ENCODE results near the gene MYOC. TPM values are rescaled to one million over a fixed set of nuclear protein-coding genes. Genes with fewer than 3 reads are reported as not detected.
"Not testable (repeated sequence)": the region's sequence is repeated elsewhere in the genome, so short reads cannot be mapped to it uniquely, and the experiment has no call there.

Gene MYOC
- total and polyA plus RNA-seq, 4 donors, result 3.8 to 74.0 (median 12.3) TPM

GRCh38 chr1:171600862-171601261 lies 51.6 kb downstream of the MYOC start:
- no peak for ATAC-seq (ENCODE audit: low FRiP score)
- intact Hi-C loops (cut with DNase I), result no loop called here
- Histone ChIP-seq H3K9me3 (ENCODE audit: control insufficient read depth, low read length) (no peaks in the 10 kb centered on the region), H3K4me1 (ENCODE audit: control insufficient read depth in 1 of 2, insufficient read depth in 2 of 2, low read length in 2 of 2) (no peaks in the 10 kb centered on the region), H3K27me3 (ENCODE audit: control insufficient read depth in 1 of 2, insufficient read depth in 2 of 2, low read length in 1 of 2) (no peaks in the 10 kb centered on the region), H3K27ac (ENCODE audit: low read depth in 1 of 2, low read length in 2 of 2) (no peak overlapping the region), H3K36me3 (ENCODE audit: control insufficient read depth in 1 of 2, insufficient read depth in 2 of 2, low read length in 1 of 2) (peaks cover 0 to 3% of the 10 kb centered on the region in 2 donors), H3K4me3 (ENCODE audit: low read length in 2 of 2) (no peak overlapping the region)
- no peak for DNase-seq
- WGBS, 2 donors, result 96 to 98% methylated on average over 13 of the region's 13 CpGs

DNA sequence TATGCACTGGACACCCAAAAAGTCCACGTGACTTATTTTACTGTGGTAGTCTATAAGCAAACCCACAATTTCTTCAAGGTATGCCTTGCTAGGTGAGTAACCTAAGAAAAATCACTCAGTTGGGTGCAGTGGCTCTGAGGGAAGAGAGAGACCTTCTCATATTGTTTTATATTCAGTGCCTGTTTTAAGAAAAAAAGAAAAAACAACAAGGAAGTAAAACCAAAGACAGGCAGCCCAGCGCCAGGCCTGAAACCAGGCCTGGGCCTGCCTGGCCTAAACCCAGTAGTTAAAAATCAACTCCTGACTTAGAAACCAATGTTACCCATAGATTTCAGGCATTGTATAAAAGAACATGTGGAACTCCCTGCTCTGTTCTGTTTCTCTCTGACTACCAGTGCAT lies 52.2 kb downstream of the MYOC start:
- intact Hi-C loops (cut with DNase I); H3K9me3 ChIP-seq (ENCODE audit: control insufficient read depth, low read length); H3K4me3 ChIP-seq (ENCODE audit: low read length in 2 of 2); H3K4me1 ChIP-seq (ENCODE audit: control insufficient read depth in 1 of 2, insufficient read depth in 2 of 2, low read length in 2 of 2); DNase-seq; H3K27me3 ChIP-seq (ENCODE audit: control insufficient read depth in 1 of 2, insufficient read depth in 2 of 2, low read length in 1 of 2); H3K36me3 ChIP-seq (ENCODE audit: control insufficient read depth in 1 of 2, insufficient read depth in 2 of 2, low read length in 1 of 2); ATAC-seq (ENCODE audit: low FRiP score); H3K27ac ChIP-seq (ENCODE audit: low read depth in 1 of 2, low read length in 2 of 2): not testable (repeated sequence)
- 90 to 92% methylated on average over 2 of the region's 2 CpGs for WGBS, 2 donors

GRCh38 chr1:171597203-171597602 lies 55.3 kb downstream of the MYOC start:
- no peak overlapping the region for H3K27ac ChIP-seq (ENCODE audit: low read depth in 1 of 2, low read length in 2 of 2)
- no peak for DNase-seq
- H3K4me1 ChIP-seq (ENCODE audit: control insufficient read depth in 1 of 2, insufficient read depth in 2 of 2, low read length in 2 of 2), result no peaks in the 10 kb centered on the region
- no peak overlapping the region for H3K4me3 ChIP-seq (ENCODE audit: low read length in 2 of 2)
- H3K36me3 ChIP-seq (ENCODE audit: control insufficient read depth in 1 of 2, insufficient read depth in 2 of 2, low read length in 1 of 2), result peaks cover 0 to 6% of the 10 kb centered on the region in 2 donors
- WGBS, 2 donors, result 80 to 97% methylated on average over 1 of the region's 1 CpG
- intact Hi-C loops (cut with DNase I), result no loop called here
- no peak for ATAC-seq (ENCODE audit: low FRiP score)
- H3K27me3 ChIP-seq (ENCODE audit: control insufficient read depth in 1 of 2, insufficient read depth in 2 of 2, low read length in 1 of 2), result no peaks in the 10 kb centered on the region
- no peaks in the 10 kb centered on the region for H3K9me3 ChIP-seq (ENCODE audit: control insufficient read depth, low read length)

- Histone ChIP-seq H3K9me3 (ENCODE audit: control insufficient read depth, low read length) (no peaks in the 10 kb centered on the region), H3K27me3 (ENCODE audit: control insufficient read depth in 1 of 2, insufficient read depth in 2 of 2, low read length in 1 of 2) (no peaks in the 10 kb centered on the region), H3K4me3 (ENCODE audit: low read length in 2 of 2) (no peak overlapping the region), H3K36me3 (ENCODE audit: control insufficient read depth in 1 of 2, insufficient read depth in 2 of 2, low read length in 1 of 2) (peaks cover 0 to 8% of the 10 kb centered on the region in 2 donors), H3K27ac (ENCODE audit: low read depth in 1 of 2, low read length in 2 of 2) (no peak overlapping the region), H3K4me1 (ENCODE audit: control insufficient read depth in 1 of 2, insufficient read depth in 2 of 2, low read length in 2 of 2) (no peaks in the 10 kb centered on the region)
- no peak for DNase-seq
- no peak for ATAC-seq (ENCODE audit: low FRiP score)
- intact Hi-C loops (cut with DNase I), result no loop called here
- WGBS, 2 donors, result 95 to 98% methylated on average over 2 of the region's 2 CpGs
Measured at GRCh38 chr1:171596705-171597104, 55.8 kb downstream of the MYOC start.

- Histone ChIP-seq H3K36me3 (ENCODE audit: control insufficient read depth in 1 of 2, insufficient read depth in 2 of 2, low read length in 1 of 2) (peaks cover 2 to 8% of the 10 kb centered on the region in 2 donors), H3K4me1 (ENCODE audit: control insufficient read depth in 1 of 2, insufficient read depth in 2 of 2, low read length in 2 of 2) (no peaks in the 10 kb centered on the region), H3K27me3 (ENCODE audit: control insufficient read depth in 1 of 2, insufficient read depth in 2 of 2, low read length in 1 of 2) (no peaks in the 10 kb centered on the region), H3K9me3 (ENCODE audit: control insufficient read depth, low read length) (no peaks in the 10 kb centered on the region), H3K27ac (ENCODE audit: low read depth in 1 of 2, low read length in 2 of 2) (no peak overlapping the region), H3K4me3 (ENCODE audit: low read length in 2 of 2) (no peak overlapping the region)
- ATAC-seq (ENCODE audit: low FRiP score) (no peak), DNase-seq (no peak)
- intact Hi-C loops (cut with DNase I), result no loop called here
- 96 to 97% methylated on average over 1 of the region's 1 CpG for WGBS, 2 donors
Measured at GRCh38 chr1:171596119-171596518, 56.4 kb downstream of the MYOC start.

DNA sequence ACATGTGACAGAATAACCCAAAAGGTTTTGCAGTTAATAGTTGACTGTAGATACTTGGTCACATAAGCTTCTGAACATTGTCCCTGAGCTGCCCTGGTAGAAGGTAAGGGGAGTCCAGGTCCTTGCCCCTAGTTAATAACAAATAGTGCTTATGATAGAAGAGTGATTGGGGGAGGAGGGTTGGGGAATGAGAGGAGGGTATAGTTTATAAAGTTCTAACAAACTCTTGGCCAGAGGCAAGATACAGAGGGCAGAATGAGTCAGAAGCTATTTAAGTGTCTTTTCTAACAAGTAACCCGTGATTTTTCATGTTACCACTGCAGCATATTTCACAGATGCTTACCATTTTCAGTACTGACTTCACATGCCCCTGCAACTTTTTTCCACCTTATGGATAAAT lies 57.2 kb downstream of the MYOC start:
- peaks cover 2 to 8% of the 10 kb centered on the region in 2 donors for H3K36me3 ChIP-seq (ENCODE audit: control insufficient read depth in 1 of 2, insufficient read depth in 2 of 2, low read length in 1 of 2)
- ATAC-seq (ENCODE audit: low FRiP score) (no peak), DNase-seq (no peak)
- WGBS, 2 donors, result 19 to 24% methylated on average over 1 of the region's 1 CpG
- H3K27me3 ChIP-seq (ENCODE audit: control insufficient read depth in 1 of 2, insufficient read depth in 2 of 2, low read length in 1 of 2), result no peaks in the 10 kb centered on the region
- intact Hi-C loops (cut with DNase I), result no loop called here
- no peaks in the 10 kb centered on the region for H3K4me1 ChIP-seq (ENCODE audit: control insufficient read depth in 1 of 2, insufficient read depth in 2 of 2, low read length in 2 of 2)
- H3K27ac ChIP-seq (ENCODE audit: low read depth in 1 of 2, low read length in 2 of 2), result no peak overlapping the region
- H3K4me3 ChIP-seq (ENCODE audit: low read length in 2 of 2), result no peak overlapping the region
- no peaks in the 10 kb centered on the region for H3K9me3 ChIP-seq (ENCODE audit: control insufficient read depth, low read length)

- WGBS, 2 donors, result 19 to 21% methylated on average over 1 of the region's 1 CpG
- no peak overlapping the region for H3K27ac ChIP-seq (ENCODE audit: low read depth in 1 of 2, low read length in 2 of 2)
Measured at GRCh38 chr1:171590022-171590421, 62.5 kb downstream of the MYOC start.

DNA sequence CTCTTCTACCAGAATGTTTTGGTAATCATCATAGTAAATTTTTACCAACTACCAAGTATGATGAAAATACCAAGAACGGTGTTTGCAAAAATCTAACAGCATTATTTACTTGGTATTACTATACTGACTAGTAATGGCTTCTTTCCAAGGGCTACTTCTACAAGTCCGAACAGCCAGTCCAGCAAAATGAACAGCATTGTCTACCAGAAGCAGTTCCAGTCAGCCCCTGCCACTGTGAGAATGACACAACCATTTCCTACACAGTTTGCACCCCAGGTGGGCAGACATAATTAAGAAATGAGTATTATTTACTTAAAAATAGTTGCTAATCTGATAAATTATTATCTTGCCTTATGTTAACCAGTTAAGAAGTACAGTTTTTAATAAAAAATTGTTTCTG lies 64.3 kb downstream of the MYOC start:
- no peaks in the 10 kb centered on the region for H3K27me3 ChIP-seq (ENCODE audit: control insufficient read depth in 1 of 2, insufficient read depth in 2 of 2, low read length in 1 of 2)
- intact Hi-C loops (cut with DNase I), result loop anchor here in 1 of 2 donors (10.0 kb wide), 1 partner anchor 63 kb away; no protein-coding TSS in a partner anchor
- DNase-seq, result no peak
- 79 to 86% methylated on average over 2 of the region's 2 CpGs for WGBS, 2 donors
- no peaks in the 10 kb centered on the region for H3K9me3 ChIP-seq (ENCODE audit: control insufficient read depth, low read length)
- peaks cover 10% of the 10 kb centered on the region in 2 donors for H3K36me3 ChIP-seq (ENCODE audit: control insufficient read depth in 1 of 2, insufficient read depth in 2 of 2, low read length in 1 of 2)
- H3K4me1 ChIP-seq (ENCODE audit: control insufficient read depth in 1 of 2, insufficient read depth in 2 of 2, low read length in 2 of 2), result no peaks in the 10 kb centered on the region
- no peak for ATAC-seq (ENCODE audit: low FRiP score)
- H3K4me3 ChIP-seq (ENCODE audit: low read length in 2 of 2), result no peak overlapping the region
- H3K27ac ChIP-seq (ENCODE audit: low read depth in 1 of 2, low read length in 2 of 2), result no peak overlapping the region

More at GRCh38 chr1:171590022-171590421, 62.5 kb downstream of the MYOC start:
- ATAC-seq (ENCODE audit: low FRiP score), result no peak
- no peaks in the 10 kb centered on the region for H3K4me1 ChIP-seq (ENCODE audit: control insufficient read depth in 1 of 2, insufficient read depth in 2 of 2, low read length in 2 of 2)
- H3K27me3 ChIP-seq (ENCODE audit: control insufficient read depth in 1 of 2, insufficient read depth in 2 of 2, low read length in 1 of 2), result no peaks in the 10 kb centered on the region
- no peak for DNase-seq
- intact Hi-C loops (cut with DNase I), result no loop called here
- H3K36me3 ChIP-seq (ENCODE audit: control insufficient read depth in 1 of 2, insufficient read depth in 2 of 2, low read length in 1 of 2), result peaks cover 10% of the 10 kb centered on the region in 2 donors
- no peaks in the 10 kb centered on the region for H3K9me3 ChIP-seq (ENCODE audit: control insufficient read depth, low read length)
- H3K4me3 ChIP-seq (ENCODE audit: low read length in 2 of 2), result no peak overlapping the region

GRCh38 chr1:171585715-171586114 lies 66.8 kb downstream of the MYOC start:
- Histone ChIP-seq H3K4me3 (ENCODE audit: low read length in 2 of 2) (no peak overlapping the region), H3K4me1 (ENCODE audit: control insufficient read depth in 1 of 2, insufficient read depth in 2 of 2, low read length in 2 of 2) (no peaks in the 10 kb centered on the region), H3K27ac (ENCODE audit: low read depth in 1 of 2, low read length in 2 of 2) (no peak overlapping the region), H3K9me3 (ENCODE audit: control insufficient read depth, low read length) (no peaks in the 10 kb centered on the region), H3K27me3 (ENCODE audit: control insufficient read depth in 1 of 2, insufficient read depth in 2 of 2, low read length in 1 of 2) (no peaks in the 10 kb centered on the region), H3K36me3 (ENCODE audit: control insufficient read depth in 1 of 2, insufficient read depth in 2 of 2, low read length in 1 of 2) (peaks cover 6 to 8% of the 10 kb centered on the region in 2 donors)
- ATAC-seq (ENCODE audit: low FRiP score), result no peak
- intact Hi-C loops (cut with DNase I), result loop anchor here in 1 of 2 donors (10.0 kb wide), 1 partner anchor 61 kb away; no protein-coding TSS in a partner anchor
- DNase-seq, result no peak
- 92 to 96% methylated on average over 8 to 9 of the region's 9 CpGs for WGBS, 2 donors
